Measurements from ENCODE around the gene AKT2. TPM values are rescaled to one million over a fixed set of nuclear protein-coding genes. Genes with fewer than 3 reads are reported as not detected.

Gene AKT2
- total RNA-seq, 1 experiment from 2014 or later = 150 TPM

DNA sequence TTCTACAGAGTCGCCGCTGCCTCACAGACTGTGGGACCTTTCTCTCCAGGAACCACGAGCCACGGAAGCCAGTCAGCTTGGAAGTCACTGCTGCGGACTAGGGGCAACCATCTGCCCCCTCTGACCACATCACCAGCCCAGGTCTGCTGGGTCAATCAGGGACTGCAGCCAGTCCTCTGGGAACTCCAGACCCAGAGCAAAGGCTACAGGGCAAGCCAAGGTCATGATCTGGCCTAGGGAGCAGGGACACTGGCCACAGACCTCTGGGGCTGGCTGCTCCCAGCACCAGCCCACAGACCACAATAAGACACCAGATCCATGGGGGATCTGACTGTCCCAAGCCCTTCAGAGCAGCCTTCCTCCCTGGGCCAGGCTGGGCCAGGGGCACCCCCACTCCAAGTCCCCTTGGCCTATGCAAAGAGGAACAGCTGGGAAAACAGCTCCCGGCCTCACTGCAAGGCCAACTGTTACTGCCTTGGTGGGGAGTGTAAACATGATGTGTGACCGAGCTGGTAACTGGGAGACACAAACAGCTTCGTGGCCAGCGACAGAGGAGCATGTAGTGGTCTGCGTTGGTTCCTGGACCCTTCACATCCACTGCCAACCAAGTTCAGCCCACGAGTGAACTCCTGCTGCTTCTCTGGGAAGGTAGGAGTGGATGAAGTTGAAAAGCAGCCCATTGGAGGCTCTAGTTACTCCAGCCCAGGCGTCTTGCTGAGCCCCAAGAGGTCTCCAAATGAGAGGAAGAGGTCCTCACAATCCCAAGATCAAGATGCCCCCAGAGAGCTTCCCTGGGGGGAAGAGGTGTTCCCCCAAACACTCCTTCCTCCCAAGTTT lies 1.5 kb downstream of the AKT2 start:
- peak overlapping the region; percentile 80 for H3K9ac ChIP-seq (ENCODE audit: extremely low read depth, insufficient read length, low read length)
- no peak overlapping the region for H3K23ac ChIP-seq (ENCODE audit: insufficient read length, low read depth, low read length)
- DNase-seq = no peak
- H3K18ac ChIP-seq (ENCODE audit: insufficient read length, low read depth, low read length) = no peak overlapping the region
- Mint-ChIP-seq H3K36me3 (ENCODE audit: insufficient read depth in 1 of 3, low read depth in 3 of 3) (0 out of 7 replicates have a peak, but pooled peaks cover 0 to 2% (median 0%) of the 10 kb centered on the region in 3 experiments), H3K4me3 (peak overlapping the region; percentile 96 to 98), H3K4me1 (peaks cover 36 to 45% of the 10 kb centered on the region in 2 experiments), H3K27me3 (ENCODE audit: low read depth) (no peaks in the 10 kb centered on the region), H3K9me3 (no peaks in the 10 kb centered on the region; a peak in 1 of 5 replicates), H3K27ac (peak overlapping the region; percentile 72 to 99 (median 97); a peak in 6 of 7 replicates)
- H2AK5ac ChIP-seq (ENCODE audit: insufficient read length, low read length) = no peak overlapping the region
- H2BK12ac ChIP-seq (ENCODE audit: insufficient read length, low read depth, low read length) = peak overlapping the region; percentile 47
- H2BK15ac ChIP-seq (ENCODE audit: low read depth, low read length) = no peak overlapping the region
- H3K56ac ChIP-seq (ENCODE audit: insufficient read length, low read depth, low read length) = no peak overlapping the region
- H4K5ac ChIP-seq (ENCODE audit: insufficient read length, low read depth, low read length) = no peak overlapping the region
- H4K20me1 ChIP-seq (ENCODE audit: control insufficient read depth, insufficient read depth, insufficient read length) = no peaks in the 10 kb centered on the region
- H2BK120ac ChIP-seq (ENCODE audit: low read depth, low read length, poor library complexity, severe bottlenecking) = no peak overlapping the region
- H3K14ac ChIP-seq (ENCODE audit: insufficient read depth, low read length) = peak overlapping the region; percentile 50; the same call in 1 of the 2 replicates
- no peak overlapping the region for H2BK5ac ChIP-seq (ENCODE audit: insufficient read length, low read length)
- H3K23me2 ChIP-seq (ENCODE audit: insufficient read length, low read depth, low read length, poor library complexity, severe bottlenecking) = peaks cover 9% of the 10 kb centered on the region
- H3K9me3 ChIP-seq (ENCODE audit: control insufficient read depth, low read depth, low read length) = no peaks in the 10 kb centered on the region
- no CpG with 5 or more reads among the region's 12 CpGs for WGBS (ENCODE audit: extremely low coverage, insufficient read length, low lambda C conversion rate)
- no peak overlapping the region for H2BK20ac ChIP-seq (ENCODE audit: low read depth, low read length, poor library complexity, severe bottlenecking)
- no peak overlapping the region for H2AFZ ChIP-seq (ENCODE audit: low read length)
- H3K27ac ChIP-seq (ENCODE audit: insufficient read length, low read depth, low read length) = no peak overlapping the region
- peaks cover 15% of the 10 kb centered on the region for H3K79me2 ChIP-seq (ENCODE audit: insufficient read depth, low read length)
- peaks cover 5% of the 10 kb centered on the region for H3K79me1 ChIP-seq (ENCODE audit: insufficient read depth, low read depth, low read length, poor library complexity, severe bottlenecking)
- H3T11ph ChIP-seq (ENCODE audit: low read length) = no peak overlapping the region
- no peaks in the 10 kb centered on the region for H3K27me3 ChIP-seq (ENCODE audit: insufficient read depth, low read length)
- no peaks in the 10 kb centered on the region; the same call in 1 of the 2 replicates for H3K4me1 ChIP-seq (ENCODE audit: insufficient read depth, low read length)
- H4K8ac ChIP-seq (replicated peaks; ENCODE audit: insufficient read length, low read depth, low read length) = no peak overlapping the region
- H3K4ac ChIP-seq (ENCODE audit: low read depth, low read length) = no peak overlapping the region
- peak overlapping the region; percentile 98 for H3K4me2 ChIP-seq (ENCODE audit: insufficient read depth, insufficient read length, low read length)
- no peak overlapping the region for H4K91ac ChIP-seq (ENCODE audit: insufficient read length, low read depth, low read length)
- TF ChIP-seq, protein P1, sequence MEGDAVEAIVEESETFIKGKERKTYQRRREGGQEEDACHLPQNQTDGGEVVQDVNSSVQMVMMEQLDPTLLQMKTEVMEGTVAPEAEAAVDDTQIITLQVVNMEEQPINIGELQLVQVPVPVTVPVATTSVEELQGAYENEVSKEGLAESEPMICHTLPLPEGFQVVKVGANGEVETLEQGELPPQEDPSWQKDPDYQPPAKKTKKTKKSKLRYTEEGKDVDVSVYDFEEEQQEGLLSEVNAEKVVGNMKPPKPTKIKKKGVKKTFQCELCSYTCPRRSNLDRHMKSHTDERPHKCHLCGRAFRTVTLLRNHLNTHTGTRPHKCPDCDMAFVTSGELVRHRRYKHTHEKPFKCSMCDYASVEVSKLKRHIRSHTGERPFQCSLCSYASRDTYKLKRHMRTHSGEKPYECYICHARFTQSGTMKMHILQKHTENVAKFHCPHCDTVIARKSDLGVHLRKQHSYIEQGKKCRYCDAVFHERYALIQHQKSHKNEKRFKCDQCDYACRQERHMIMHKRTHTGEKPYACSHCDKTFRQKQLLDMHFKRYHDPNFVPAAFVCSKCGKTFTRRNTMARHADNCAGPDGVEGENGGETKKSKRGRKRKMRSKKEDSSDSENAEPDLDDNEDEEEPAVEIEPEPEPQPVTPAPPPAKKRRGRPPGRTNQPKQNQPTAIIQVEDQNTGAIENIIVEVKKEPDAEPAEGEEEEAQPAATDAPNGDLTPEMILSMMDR (conservative IDR thresholded peaks at IDR 0.05) = no peak
